ENCODE measurements around the gene RSPH9.
A peak's percentile ranks its signal among the peaks of the same experiment; 100 is the strongest.

The RSPH9 gene

GRCh38 chr6:43714311-43715055, 69.6 kb downstream of the RSPH9 start:
- Histone ChIP-seq H3K4me3 (ENCODE audit: low read length) (peak overlapping the region; percentile 54), H3K36me3 (ENCODE audit: control insufficient read depth, low read length) (no peaks in the 10 kb centered on the region), H3K4me2 (ENCODE audit: low read length) (peak overlapping the region; percentile 75), H3K9me3 (ENCODE audit: control insufficient read depth, insufficient read depth, low read length) (no peaks in the 10 kb centered on the region), H3K4me1 (ENCODE audit: control insufficient read depth, low read length) (peaks cover 36% of the 10 kb centered on the region), H4K20me1 (ENCODE audit: control insufficient read depth, insufficient read depth, low read depth, low read length) (no peaks in the 10 kb centered on the region), H3K9me2 (replicated peaks; ENCODE audit: control insufficient read depth, low read length) (no peaks in the 10 kb centered on the region), H3F3A (ENCODE audit: control insufficient read depth, insufficient read depth) (peaks cover 14% of the 10 kb centered on the region), H3K79me2 (ENCODE audit: control insufficient read depth, low read length) (no peaks in the 10 kb centered on the region), H3K27me3 (ENCODE audit: control insufficient read depth, low read length) (peaks cover 19% of the 10 kb centered on the region), H3K27ac (ENCODE audit: low read depth, low read length) (peak overlapping the region; percentile 55)
- TF ChIP-seq EZH2phosphoT487 (IDR thresholded peaks at IDR 0.05; ENCODE audit: borderline replicate concordance, low read length) (no peak), CTCF (IDR thresholded peaks at IDR 0.05; ENCODE audit: low read depth, low read length, poor library complexity, severe bottlenecking) (no peak)

GRCh38 chr6:43715056-43715788, 70.4 kb downstream of the RSPH9 start:
- no peaks in the 10 kb centered on the region for H3K79me2 ChIP-seq (ENCODE audit: control insufficient read depth, low read length)
- peaks cover 36% of the 10 kb centered on the region for H3K4me1 ChIP-seq (ENCODE audit: control insufficient read depth, low read length)
- H4K20me1 ChIP-seq (ENCODE audit: control insufficient read depth, insufficient read depth, low read depth, low read length), result no peaks in the 10 kb centered on the region
- TF ChIP-seq EZH2phosphoT487 (IDR thresholded peaks at IDR 0.05; ENCODE audit: borderline replicate concordance, low read length), result no peak
- TF ChIP-seq CTCF (IDR thresholded peaks at IDR 0.05; ENCODE audit: low read depth, low read length, poor library complexity, severe bottlenecking), result no peak
- peak overlapping the region; percentile 55 for H3K27ac ChIP-seq (ENCODE audit: low read depth, low read length)
- H3K27me3 ChIP-seq (ENCODE audit: control insufficient read depth, low read length), result peaks cover 18% of the 10 kb centered on the region
- no peaks in the 10 kb centered on the region for H3K9me3 ChIP-seq (ENCODE audit: control insufficient read depth, insufficient read depth, low read length)
- H3K9me2 ChIP-seq (replicated peaks; ENCODE audit: control insufficient read depth, low read length), result no peaks in the 10 kb centered on the region
- H3K36me3 ChIP-seq (ENCODE audit: control insufficient read depth, low read length), result no peaks in the 10 kb centered on the region
- peak overlapping the region; percentile 75 for H3K4me2 ChIP-seq (ENCODE audit: low read length)
- peaks cover 14% of the 10 kb centered on the region for H3F3A ChIP-seq (ENCODE audit: control insufficient read depth, insufficient read depth)
- peak overlapping the region; percentile 54 for H3K4me3 ChIP-seq (ENCODE audit: low read length)

- no peak overlapping the region for H3K27ac ChIP-seq (ENCODE audit: low read depth, low read length)
- H3K36me3 ChIP-seq (ENCODE audit: control insufficient read depth, low read length), result no peaks in the 10 kb centered on the region
- H3K4me1 ChIP-seq (ENCODE audit: control insufficient read depth, low read length), result peaks cover 36% of the 10 kb centered on the region
- H3F3A ChIP-seq (ENCODE audit: control insufficient read depth, insufficient read depth), result peaks cover 14% of the 10 kb centered on the region
- H3K4me3 ChIP-seq (ENCODE audit: low read length), result peak overlapping the region; percentile 54; the same call in 1 of the 2 replicates
- no peaks in the 10 kb centered on the region for H3K9me3 ChIP-seq (ENCODE audit: control insufficient read depth, insufficient read depth, low read length)
- peaks cover 13% of the 10 kb centered on the region for H3K27me3 ChIP-seq (ENCODE audit: control insufficient read depth, low read length)
- TF ChIP-seq EZH2phosphoT487 (IDR thresholded peaks at IDR 0.05; ENCODE audit: borderline replicate concordance, low read length) (no peak), CTCF (IDR thresholded peaks at IDR 0.05; ENCODE audit: low read depth, low read length, poor library complexity, severe bottlenecking) (no peak)
- H3K4me2 ChIP-seq (ENCODE audit: low read length), result peak overlapping the region; percentile 75
- no peaks in the 10 kb centered on the region for H3K79me2 ChIP-seq (ENCODE audit: control insufficient read depth, low read length)
- H4K20me1 ChIP-seq (ENCODE audit: control insufficient read depth, insufficient read depth, low read depth, low read length), result no peaks in the 10 kb centered on the region
- H3K9me2 ChIP-seq (replicated peaks; ENCODE audit: control insufficient read depth, low read length), result no peaks in the 10 kb centered on the region
These were observed 71.3 kb downstream of the RSPH9 start for GRCh38 chr6:43716099-43716498.

Data from DOHH2 (cell line).